OCI-LY1 (cell line): Measurements from ENCODE around the gene SH3PXD2A.

Source experiments
- H2AFZ ChIP-seq: fragments of 200-600 bp; sonication (generic), shearing (Covaris generic); 2 replicates; pipeline ENCODE4 v1.6.0; 2014; ENCODE audit warnings: antibody characterized with exemption, mild to moderate bottlenecking, low read length
- H3F3A ChIP-seq: fragments of 200-600 bp; sonication (generic), shearing (Covaris generic); 2 replicates; pipeline ENCODE4 v1.6.0; 2014; ENCODE audit warnings: mild to moderate bottlenecking, antibody characterized with exemption, low read length, moderate library complexity; ENCODE audit not compliant: insufficient read depth
- H3K27ac ChIP-seq: fragments of 200-600 bp; sonication (generic); 2 replicates; pipeline ENCODE4 v1.5.1; 2014; ENCODE audit warnings: low read length, mixed run types, mild to moderate bottlenecking, low read depth; ENCODE audit not compliant: poor library complexity, severe bottlenecking
- H3K27me3 ChIP-seq: fragments of 200-600 bp; sonication (generic); 2 replicates; pipeline ENCODE4 v1.6.0; 2014; ENCODE audit warnings: antibody characterized with exemption, mild to moderate bottlenecking, low read length, moderate library complexity; ENCODE audit not compliant: insufficient read depth
- H3K36me3 ChIP-seq: fragments of 200-600 bp; sonication (generic); 2 replicates; pipeline ENCODE4 v1.6.1; 2014; ENCODE audit warnings: mild to moderate bottlenecking, antibody characterized with exemption, low read length, moderate library complexity, mixed read lengths; ENCODE audit not compliant: insufficient read depth
- H3K4me1 ChIP-seq: fragments of 200-600 bp; sonication (generic); 2 replicates; pipeline ENCODE4 v1.5.1; 2014; ENCODE audit warnings: mild to moderate bottlenecking, low read length, moderate library complexity; ENCODE audit not compliant: insufficient read depth, severe bottlenecking
- H3K4me2 ChIP-seq: fragments of 200-600 bp; sonication (generic), shearing (Covaris generic); 2 replicates; pipeline ENCODE4 v1.6.1; 2014; ENCODE audit warnings: low read length
- H3K4me3 ChIP-seq: fragments of 200-600 bp; sonication (generic); 2 replicates; pipeline ENCODE4 v1.5.1; 2014; ENCODE audit warnings: low read length, low read depth, mild to moderate bottlenecking, mixed read lengths; ENCODE audit not compliant: poor library complexity, severe bottlenecking
- H3K79me2 ChIP-seq: fragments of 200-600 bp; shearing (Covaris generic); 2 replicates; pipeline ENCODE4 v1.6.1; 2016; ENCODE audit warnings: mixed run types, low read length, mixed read lengths; ENCODE audit not compliant: insufficient read depth
- H3K9ac ChIP-seq: fragments of 200-600 bp; sonication (generic), shearing (Covaris generic); 2 replicates; pipeline ENCODE4 v1.6.1; 2014; ENCODE audit warnings: mild to moderate bottlenecking, low read length, mixed read lengths
- H3K9me2 ChIP-seq: fragments of 200-600 bp; sonication (generic), shearing (Covaris generic); 2 replicates; pipeline ENCODE4 v1.6.1; 2014; ENCODE audit warnings: low read depth, mild to moderate bottlenecking, low read length, mixed read lengths
- H3K9me3 ChIP-seq: fragments of 200-600 bp; shearing (Covaris generic); 2 replicates; pipeline ENCODE4 v1.6.1; 2014; ENCODE audit warnings: low read length, mixed read lengths
- H4K20me1 ChIP-seq: fragments of 200-600 bp; sonication (generic), shearing (Covaris generic); 2 replicates; pipeline ENCODE4 v1.6.0; 2016; ENCODE audit warnings: mild to moderate bottlenecking, low read length; ENCODE audit not compliant: insufficient read depth
- EZH2 ChIP-seq: fragments of 200-600 bp; sonication (generic), shearing (Covaris generic); IDR thresholded peaks from 2 replicates; pipeline ENCODE4 v1.8.0; 2017; ENCODE audit warnings: borderline replicate concordance, mixed run types, mild to moderate bottlenecking, antibody characterized with exemption, low read length, moderate library complexity, mixed read lengths
- TF ChIP-seq, protein P1 (sequence below): fragments of 200-600 bp; sonication (generic), shearing (Covaris generic); IDR thresholded peaks from 2 replicates; pipeline ENCODE4 v1.5.1; 2017; ENCODE audit warnings: mild to moderate bottlenecking, antibody characterized with exemption, low read length, moderate library complexity, mixed read lengths

Gene SH3PXD2A

DNA sequence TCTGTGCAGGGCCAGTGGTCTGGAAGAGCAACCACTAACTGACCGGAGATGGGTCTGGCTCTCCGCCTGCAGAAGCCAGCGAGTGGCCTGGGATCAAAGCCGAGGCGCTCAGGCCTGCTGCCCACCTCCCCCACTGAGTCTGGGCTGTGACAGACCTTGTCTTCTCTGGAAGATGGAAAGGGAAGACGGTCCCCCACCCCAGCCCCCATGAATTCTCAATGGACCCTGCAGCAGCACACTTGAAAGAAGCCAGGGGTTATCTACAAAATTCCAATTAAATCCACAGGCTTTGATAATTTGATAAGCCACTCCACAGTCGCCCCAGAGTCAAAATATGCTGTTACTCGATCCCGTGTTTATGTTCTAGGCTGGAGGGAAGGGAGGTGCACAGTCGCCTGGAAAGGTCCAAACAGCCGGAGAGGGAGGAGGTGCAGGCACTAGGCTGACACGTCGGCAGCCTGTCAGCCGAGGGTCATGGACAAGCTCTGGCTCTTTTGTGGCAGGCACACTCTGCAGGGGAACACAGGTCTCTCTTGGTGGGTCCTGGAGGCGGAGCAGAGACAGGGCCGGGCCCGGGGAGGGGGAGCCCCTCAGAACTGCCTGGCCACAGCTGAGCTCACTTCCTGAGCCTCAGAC, 134.9 kb downstream of the SH3PXD2A start:
- Histone ChIP-seq H3K4me2 (no peak overlapping the region), H3K27me3 (no peaks in the 10 kb centered on the region), H3K4me3 (no peak overlapping the region), H3K79me2 (no peaks in the 10 kb centered on the region), H2AFZ (no peak overlapping the region), H3K9me3 (no peaks in the 10 kb centered on the region), H3K9me2 (no peaks in the 10 kb centered on the region), H3K4me1 (no peaks in the 10 kb centered on the region), H3K9ac (no peak overlapping the region), H3F3A (no peaks in the 10 kb centered on the region), H3K36me3 (no peaks in the 10 kb centered on the region), H3K27ac (no peak overlapping the region), H4K20me1 (no peaks in the 10 kb centered on the region)
- TF ChIP-seq EZH2, result no peak
- TF ChIP-seq, protein P1, sequence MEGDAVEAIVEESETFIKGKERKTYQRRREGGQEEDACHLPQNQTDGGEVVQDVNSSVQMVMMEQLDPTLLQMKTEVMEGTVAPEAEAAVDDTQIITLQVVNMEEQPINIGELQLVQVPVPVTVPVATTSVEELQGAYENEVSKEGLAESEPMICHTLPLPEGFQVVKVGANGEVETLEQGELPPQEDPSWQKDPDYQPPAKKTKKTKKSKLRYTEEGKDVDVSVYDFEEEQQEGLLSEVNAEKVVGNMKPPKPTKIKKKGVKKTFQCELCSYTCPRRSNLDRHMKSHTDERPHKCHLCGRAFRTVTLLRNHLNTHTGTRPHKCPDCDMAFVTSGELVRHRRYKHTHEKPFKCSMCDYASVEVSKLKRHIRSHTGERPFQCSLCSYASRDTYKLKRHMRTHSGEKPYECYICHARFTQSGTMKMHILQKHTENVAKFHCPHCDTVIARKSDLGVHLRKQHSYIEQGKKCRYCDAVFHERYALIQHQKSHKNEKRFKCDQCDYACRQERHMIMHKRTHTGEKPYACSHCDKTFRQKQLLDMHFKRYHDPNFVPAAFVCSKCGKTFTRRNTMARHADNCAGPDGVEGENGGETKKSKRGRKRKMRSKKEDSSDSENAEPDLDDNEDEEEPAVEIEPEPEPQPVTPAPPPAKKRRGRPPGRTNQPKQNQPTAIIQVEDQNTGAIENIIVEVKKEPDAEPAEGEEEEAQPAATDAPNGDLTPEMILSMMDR, result no peak

DNA sequence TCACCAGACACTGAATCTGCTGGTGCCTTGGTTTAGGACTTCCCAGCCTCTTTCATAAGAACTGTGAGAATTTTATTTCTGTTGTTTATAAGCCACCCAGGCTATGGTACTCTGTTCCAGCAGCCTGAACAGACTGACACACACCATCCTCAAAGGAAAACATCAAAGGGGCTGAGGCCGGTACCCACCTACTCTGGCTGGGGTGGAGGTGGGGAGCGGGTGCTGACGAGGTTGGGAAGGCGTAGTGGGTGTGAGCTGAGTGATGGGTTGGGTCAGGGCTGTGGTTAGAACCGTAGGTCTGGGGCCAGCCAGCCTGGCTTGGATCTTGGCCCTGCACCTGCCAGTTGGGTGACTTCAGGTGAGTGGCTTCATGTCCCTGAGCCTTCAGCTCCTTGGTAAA, 136.3 kb downstream of the SH3PXD2A start:
- Histone ChIP-seq H3K9me3 (no peaks in the 10 kb centered on the region), H3F3A (no peaks in the 10 kb centered on the region), H3K4me2 (no peak overlapping the region), H3K79me2 (no peaks in the 10 kb centered on the region), H3K27ac (no peak overlapping the region), H3K4me3 (no peak overlapping the region), H3K36me3 (no peaks in the 10 kb centered on the region), H2AFZ (no peak overlapping the region), H3K27me3 (no peaks in the 10 kb centered on the region), H3K9me2 (no peaks in the 10 kb centered on the region), H4K20me1 (no peaks in the 10 kb centered on the region), H3K9ac (no peak overlapping the region), H3K4me1 (no peaks in the 10 kb centered on the region)
- TF ChIP-seq, protein P1, result no peak

DNA sequence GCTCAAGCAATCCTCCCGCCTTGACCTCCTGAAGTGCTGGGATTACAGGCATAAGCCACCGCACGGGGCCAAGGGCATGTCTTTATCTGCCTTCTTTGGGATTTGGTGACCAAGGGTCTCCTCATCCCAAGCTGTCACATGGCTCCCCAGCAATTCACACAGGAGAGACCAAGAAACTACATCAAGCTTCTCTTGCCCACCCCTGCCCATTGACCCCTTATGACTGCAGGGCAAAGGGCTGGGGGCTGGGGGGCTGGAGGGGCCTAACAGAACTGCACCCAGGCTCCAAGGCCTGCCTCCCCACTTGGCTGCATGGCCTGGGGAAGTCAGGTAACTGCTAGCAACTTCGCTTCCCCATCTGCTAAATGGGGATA, 137.1 kb downstream of the SH3PXD2A start:
- H3K4me3 ChIP-seq, result no peak overlapping the region
- H4K20me1 ChIP-seq, result no peaks in the 10 kb centered on the region
- no peaks in the 10 kb centered on the region for H3K9me2 ChIP-seq
- TF ChIP-seq, protein P1, result no peak
- TF ChIP-seq EZH2, result no peak
- H3F3A ChIP-seq, result no peaks in the 10 kb centered on the region
- no peak overlapping the region for H2AFZ ChIP-seq
- no peak overlapping the region for H3K9ac ChIP-seq
- no peaks in the 10 kb centered on the region for H3K79me2 ChIP-seq
- no peaks in the 10 kb centered on the region for H3K9me3 ChIP-seq
- H3K27ac ChIP-seq, result no peak overlapping the region
- H3K4me2 ChIP-seq, result no peak overlapping the region
- no peaks in the 10 kb centered on the region for H3K27me3 ChIP-seq
- no peaks in the 10 kb centered on the region for H3K4me1 ChIP-seq
- no peaks in the 10 kb centered on the region for H3K36me3 ChIP-seq
